ENCODE results near the gene DNAH8. TPM values are rescaled to one million over a fixed set of nuclear protein-coding genes. Genes with fewer than 3 reads are reported as not detected.
A peak's percentile ranks its signal among the peaks of the same experiment; 100 is the strongest.
"Not testable (repeated sequence)": the region's sequence is repeated elsewhere in the genome, so short reads cannot be mapped to it uniquely, and the experiment has no call there.

DNAH8 gene
- total RNA-seq, 1 experiment from 2014 or later = not detected

DNA sequence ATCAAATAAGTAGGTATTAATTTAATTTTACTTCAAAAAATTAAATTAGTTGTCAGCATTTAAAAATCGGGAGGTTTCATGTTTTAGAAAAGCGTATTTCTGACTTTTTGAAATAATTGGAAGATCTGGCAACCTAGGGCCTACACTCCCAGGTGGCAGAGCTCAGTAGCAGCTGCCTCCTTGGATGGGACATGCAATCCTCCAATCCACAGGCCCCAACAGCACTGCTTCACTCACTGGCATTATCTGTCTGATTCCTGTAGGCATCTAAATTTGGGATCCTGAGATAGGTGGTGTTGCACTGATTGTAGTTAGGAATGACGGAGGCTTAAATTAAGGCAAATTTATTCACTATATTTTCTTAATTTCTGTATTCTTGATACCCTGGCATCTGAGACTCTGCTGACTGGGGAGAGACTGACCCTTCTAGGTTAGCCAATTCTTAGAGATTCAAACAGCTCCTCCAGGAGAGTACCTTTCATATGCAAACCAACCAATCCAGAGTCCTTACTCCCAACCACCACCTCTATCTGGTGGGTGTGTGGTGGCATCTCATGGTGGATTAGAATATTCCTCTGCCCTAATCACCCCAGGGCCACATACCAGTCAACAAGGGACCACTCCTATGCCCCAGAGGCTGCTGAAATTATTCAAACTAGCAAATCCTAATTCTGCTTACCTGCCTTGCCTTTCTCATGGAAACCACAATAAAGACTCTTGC lies 186.9 kb downstream of the DNAH8 start:
- no peak for DNase-seq (ENCODE audit: low read depth)

DNA sequence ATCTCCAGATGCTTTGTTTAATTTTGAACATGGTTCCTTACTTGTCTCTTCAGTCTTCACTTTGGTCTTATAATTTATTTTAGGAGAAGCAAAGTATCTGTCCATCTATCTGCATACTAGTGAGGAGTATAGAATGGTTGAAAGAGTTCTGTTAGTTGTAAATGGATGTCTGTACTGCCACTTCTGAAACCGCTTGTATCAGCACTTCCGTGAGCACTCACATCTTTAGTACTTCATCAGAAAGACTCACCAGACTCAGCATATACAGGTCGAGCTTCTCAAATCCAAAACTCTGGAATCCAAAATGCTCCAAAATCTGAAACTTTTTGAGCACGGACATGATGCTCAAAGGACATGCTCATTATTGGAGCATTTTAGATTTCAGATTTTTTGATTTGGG lies 191.5 kb downstream of the DNAH8 start:
- DNase-seq (ENCODE audit: low read depth) = no peak

DNA sequence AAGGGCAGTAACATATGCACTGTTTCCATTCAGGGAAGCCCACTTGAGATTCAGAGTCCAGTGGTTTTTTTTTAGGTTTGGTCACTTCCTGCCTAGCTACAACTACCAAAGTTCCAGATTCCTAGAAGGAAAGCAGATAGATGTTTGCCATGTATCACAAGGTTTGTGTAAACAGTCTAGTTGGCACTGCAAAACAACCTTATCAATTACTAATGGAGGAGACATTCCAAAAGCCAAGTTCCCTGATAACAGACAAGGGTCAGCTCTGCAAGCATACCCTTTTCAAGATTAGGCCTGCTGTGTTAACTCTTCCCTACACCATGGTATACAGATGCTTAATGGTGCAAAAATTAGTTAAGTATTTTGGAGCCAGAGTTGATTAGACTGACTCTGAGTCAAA lies 192.2 kb downstream of the DNAH8 start:
- DNase-seq (ENCODE audit: low read depth) = no peak

DNA sequence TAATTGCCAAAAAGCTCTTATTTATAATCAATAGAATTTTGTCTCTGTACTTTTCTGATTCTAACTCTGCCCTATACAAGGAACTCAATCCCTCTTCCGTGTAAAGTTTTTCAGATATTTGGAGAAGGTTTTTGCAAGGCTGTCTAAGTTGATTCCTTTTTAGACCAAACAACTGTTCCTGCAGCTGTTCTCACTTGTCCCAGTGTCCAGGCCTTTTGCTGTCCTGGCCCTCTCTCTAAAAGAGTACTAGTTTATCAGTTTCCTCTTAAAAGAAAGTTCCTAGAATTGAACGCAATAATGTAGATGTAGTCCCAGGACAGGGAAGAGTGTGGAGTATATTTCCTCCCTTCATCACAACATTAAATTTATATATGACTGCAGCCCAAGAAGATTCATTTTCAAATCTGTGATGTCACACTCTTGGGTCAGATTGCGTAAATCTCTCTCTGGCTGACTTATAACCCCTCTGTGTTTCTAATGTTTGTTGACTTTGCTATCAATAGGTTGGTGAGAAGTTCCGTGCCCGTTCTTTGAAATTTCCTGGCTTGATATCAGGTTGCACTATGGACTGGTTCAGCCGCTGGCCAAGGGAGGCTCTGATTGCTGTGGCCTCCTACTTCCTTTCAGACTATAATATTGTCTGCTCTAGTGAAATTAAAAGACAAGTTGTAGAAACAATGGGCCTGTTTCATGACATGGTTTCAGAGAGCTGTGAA lies 194.1 kb downstream of the DNAH8 start:
- DNase-seq (ENCODE audit: low read depth) = peak; percentile 75

DNA sequence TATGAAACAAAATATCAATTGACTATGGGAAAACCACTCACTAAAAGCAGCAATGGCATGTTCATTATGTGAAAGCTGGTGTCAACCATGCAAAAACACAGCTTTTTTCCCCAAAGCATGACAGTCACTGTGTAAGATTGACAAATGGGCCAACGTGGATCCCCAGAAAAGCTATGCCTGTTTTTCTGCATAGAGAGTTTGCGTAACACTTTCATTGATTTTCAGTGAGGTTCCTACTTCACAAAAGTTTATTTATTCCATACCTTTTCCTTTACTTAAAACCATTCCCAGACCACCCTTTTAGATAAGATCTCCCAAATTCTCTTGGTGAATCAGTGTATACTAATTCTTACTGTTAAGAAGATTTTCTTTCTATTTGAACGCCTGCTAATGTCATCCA lies 195.1 kb downstream of the DNAH8 start:
- DNase-seq (ENCODE audit: low read depth) = no peak

DNA sequence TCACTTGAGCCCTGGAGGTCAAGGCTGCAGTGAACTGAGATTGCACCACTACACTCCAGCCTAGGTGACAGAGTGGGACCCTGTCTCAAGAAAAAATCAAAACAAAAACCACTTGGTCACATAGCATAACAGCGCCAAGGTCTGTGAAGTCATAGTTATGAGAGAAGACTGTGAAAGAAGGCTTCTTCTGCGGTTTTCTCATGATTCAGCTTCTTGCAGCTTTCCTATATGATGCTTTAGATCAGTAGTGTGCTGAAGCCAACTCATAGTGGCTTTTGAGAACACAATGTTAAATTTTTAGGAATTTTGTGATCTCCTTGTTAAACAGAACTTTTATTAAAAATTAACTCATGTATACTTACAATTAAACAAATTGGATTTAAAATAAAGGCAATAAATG lies 197.3 kb downstream of the DNAH8 start:
- no peak for DNase-seq (ENCODE audit: low read depth)

DNA sequence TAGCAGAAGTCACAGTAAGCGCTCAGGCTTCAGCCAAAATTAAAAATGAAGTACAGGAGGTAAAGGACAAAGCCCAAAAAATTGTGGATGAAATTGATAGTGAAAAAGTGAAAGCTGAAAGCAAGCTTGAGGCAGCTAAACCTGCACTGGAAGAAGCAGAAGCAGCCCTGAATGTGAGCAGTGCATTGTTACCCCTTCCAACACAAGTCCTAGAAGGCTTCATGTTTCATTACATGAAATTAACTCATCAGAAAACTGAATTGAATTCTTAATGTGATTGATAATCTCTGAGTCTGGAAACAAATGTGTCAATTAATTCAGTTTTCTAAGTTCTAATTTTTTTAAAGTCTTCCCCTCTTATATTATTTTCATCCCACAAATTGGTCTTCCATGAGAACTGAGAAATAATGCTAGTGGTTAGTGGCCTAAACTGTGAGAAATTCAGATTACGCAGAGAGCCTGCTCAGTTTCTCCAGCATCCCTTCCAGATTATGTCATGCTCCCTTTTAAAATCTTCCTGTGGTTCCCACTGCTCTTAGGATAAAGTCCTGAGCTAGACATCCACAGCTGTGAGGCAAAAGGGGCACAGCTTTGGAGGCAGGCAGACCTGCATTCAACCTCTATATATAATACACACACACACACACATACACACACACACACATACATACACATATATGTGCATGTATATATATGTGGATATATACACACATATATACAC lies 200.3 kb downstream of the DNAH8 start:
- no peak for DNase-seq (ENCODE audit: low read depth)

DNA sequence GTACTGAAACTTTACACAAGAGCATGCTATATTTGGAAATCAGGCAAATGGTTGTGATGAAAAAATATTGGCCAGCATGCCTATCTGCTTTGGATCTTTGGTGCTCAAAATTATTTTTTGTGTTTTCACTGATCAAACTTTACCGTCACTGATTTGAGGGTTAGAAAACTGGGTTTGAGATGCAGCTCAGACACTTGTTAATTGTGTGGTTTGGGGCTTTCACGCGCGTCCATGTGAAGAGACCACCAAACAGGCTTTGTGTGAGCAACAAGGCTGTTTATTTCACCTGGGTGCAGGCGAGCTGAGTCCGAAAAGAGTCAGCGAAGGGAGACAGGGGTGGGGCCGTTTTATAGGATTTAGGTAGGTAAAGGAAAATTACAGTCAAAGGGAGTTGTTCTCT lies 206.4 kb downstream of the DNAH8 start:
- not testable (repeated sequence) for DNase-seq (ENCODE audit: low read depth)

DNA sequence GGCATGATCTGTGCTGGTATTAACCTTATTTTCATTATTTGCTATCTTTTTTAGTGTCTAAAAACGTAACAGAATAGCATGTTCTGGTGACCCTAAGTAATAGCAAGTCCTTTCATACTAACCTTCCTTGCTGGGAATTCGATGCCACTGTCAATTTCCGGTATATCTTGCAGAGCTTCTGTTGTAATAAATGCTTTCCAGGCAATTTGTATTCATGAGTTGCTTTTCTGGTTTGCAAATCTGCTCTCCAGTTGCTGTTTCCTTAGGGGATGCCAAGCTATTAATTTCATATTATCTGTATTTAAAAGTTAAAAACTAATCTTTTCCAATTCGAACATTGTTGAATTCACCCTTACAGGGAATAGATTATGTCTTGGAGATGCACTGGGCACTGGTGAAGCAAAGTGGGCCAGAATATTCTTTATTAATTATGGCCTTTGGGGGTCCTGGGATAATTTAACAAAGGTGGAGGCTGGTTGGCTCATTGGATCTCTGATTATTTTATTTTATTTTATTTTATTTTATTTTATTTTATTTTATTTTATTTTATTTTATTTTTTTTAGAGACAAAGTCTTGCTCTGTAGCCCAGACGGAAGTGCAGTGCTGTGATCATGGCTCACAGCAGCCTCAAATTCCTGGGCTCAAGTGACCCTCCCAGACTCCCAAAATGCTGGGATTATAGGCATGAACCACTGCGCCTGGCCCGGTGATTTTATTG lies 209.8 kb downstream of the DNAH8 start:
- DNase-seq (ENCODE audit: low read depth) = no peak

DNA sequence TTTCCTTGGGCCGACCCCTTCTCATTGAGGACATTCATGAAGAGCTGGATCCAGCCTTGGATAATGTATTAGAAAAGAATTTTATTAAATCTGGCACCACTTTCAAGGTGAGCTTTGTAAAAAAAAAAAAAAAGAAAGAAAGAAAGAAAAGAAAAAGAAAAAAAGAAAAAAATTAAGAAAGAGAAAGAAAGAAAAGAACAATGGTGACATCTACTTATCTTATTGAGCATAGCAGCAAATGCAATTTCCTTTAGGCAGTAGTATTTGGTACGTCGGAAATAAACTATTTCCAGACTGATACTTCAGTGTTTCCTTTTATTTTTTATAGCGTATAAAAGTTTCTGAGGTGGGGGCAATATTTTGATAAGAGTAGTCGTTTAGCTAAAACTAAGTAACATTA lies 214.4 kb downstream of the DNAH8 start:
- DNase-seq (ENCODE audit: low read depth) = no peak

DNA sequence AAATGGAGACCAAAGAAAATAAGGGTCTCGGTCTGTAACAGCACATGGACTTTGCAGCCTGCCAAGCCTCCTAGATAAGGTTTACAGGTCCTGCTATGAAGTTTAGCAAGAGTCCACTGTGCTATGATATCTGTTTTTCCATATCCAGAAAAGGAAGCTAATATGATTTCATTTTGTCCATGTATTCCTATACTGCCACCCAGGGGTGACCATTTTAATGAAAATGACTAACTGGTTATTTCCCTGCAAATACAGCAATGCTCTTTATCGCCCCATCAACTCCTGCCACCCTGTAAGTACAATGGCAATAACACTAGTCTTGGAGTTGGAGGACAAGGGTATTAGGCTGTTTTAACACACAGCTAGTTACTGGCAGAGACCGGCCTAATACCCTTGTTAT lies 218.3 kb downstream of the DNAH8 start:
- peak; percentile 32 for DNase-seq (ENCODE audit: low read depth)

DNA sequence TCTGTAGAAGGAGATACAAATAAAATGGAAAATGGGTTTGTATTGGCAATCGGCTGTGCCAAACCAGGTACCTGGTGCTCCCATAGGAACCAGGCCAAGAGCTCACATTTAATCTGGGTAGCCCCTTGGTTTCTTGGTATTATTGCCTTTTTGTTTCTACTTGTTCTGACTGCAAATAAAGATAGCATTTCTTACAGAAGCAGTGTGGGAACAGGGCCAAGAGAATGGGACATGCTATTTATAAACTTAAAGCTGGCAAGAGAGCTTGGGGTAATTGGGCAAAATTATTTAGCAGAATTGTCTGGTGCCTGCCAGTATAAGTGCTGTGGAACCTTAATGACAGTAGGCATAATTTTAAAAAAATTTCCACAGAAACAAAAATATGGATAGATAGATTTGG lies 219.9 kb downstream of the DNAH8 start:
- DNase-seq (ENCODE audit: low read depth) = no peak

DNA sequence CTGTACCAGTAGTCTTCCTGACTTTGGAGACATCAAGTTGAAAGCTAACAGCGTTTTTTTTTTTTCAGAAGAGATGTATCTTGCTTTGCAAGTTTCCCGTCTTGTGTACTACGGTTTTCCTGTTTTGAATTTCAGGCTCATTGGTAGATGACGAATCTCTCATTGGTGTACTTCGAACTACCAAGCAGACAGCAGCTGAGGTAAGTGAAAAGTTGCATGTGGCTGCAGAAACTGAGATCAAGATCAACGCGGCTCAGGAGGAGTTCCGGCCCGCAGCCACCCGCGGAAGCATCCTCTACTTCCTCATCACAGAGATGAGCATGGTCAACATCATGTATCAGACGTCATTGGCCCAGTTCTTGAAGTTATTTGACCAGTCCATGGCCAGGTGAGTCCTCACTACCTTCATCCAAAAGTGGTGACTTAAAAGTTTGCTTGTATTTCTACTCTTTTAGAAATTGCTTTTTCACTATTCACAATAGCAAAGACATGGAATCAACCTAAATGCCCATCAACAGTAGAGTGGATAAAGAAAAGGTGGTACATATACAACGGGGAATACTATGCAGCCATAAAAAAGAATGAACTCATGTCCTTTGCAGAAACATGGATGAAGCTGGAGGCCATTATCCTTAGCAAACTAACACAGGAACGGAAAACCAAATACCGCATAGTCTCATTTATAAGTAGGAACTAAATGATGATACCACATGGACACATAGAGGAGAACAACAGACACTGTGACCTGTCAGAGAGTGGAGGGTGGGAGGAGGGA lies 222.9 kb downstream of the DNAH8 start:
- DNase-seq (ENCODE audit: low read depth) = no peak

DNA sequence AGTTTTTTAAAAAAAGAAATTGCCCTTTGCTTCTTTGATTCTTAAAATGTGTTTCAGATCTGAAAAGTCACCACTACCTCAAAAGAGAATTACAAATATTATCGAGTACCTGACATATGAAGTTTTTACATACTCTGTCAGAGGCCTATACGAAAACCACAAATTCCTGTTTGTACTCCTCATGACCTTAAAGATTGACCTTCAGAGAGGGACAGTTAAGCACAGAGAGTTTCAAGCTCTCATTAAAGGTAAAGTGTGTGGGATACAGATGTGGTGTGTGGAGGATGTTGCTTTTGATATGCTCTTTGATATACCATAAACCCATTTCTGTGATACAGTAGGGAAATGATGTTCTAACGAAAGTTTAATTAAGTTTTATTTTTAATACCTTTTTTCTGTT lies 223.6 kb downstream of the DNAH8 start:
- DNase-seq (ENCODE audit: low read depth) = no peak

DNA sequence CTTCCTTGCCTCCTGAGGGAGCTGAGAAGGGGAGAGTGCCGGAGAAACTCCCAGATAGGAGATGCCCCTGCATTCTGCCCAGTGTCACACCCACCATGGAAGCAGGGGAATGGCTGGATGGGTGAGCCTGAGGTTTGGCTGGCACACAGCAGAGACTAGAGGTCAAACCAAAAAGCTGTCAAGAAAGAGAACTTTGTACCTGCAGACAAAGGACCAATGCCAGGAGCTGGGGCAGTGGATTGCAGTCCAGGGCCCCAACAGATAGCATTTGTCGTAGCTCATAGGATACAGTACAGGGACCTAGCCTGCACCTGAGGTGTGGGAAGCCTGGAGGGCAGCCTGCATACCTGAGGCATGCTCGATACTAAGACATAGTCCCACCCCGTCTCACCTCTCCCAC lies 227.3 kb downstream of the DNAH8 start:
- DNase-seq (ENCODE audit: low read depth) = no peak

DNA sequence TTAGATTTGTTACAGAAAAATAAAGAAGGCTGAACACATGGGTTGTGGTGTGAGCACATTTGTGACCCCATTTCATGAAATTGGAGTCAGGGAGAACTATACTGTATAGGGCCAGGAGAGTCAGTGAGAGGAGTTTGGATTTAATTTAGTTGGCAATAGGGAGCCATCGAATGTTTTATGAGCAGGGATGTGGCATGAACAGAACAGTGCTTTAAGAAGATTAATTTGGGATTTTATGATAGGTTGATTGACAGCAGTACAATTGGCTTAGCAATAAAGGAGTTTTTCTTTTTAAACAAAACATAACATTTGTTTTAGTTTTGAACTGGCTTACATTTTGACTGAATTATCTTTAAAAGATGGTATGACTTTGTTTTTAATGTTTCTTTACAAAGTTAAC lies 227.9 kb downstream of the DNAH8 start:
- DNase-seq (ENCODE audit: low read depth) = no peak

DNA sequence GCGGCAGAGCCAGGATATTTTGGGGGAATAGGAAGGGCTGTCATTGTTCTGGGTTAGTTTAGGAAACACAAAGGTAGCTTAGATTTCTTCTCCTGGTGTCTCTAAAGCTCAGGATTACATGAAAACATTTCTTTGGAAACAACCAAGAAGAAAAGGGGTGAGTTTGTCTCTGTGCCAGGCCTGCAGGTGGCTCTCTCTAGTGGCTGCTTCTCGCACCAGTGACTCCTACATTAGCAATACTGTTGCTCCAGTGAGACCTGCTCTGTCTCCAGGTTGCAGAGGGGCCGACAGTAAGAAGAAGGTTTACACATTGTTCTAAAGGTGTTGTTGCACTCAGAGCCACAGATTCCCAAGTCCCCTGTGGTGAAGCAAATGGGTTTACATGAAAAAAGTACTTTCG lies 228.9 kb downstream of the DNAH8 start:
- no peak for DNase-seq (ENCODE audit: low read depth)

DNA sequence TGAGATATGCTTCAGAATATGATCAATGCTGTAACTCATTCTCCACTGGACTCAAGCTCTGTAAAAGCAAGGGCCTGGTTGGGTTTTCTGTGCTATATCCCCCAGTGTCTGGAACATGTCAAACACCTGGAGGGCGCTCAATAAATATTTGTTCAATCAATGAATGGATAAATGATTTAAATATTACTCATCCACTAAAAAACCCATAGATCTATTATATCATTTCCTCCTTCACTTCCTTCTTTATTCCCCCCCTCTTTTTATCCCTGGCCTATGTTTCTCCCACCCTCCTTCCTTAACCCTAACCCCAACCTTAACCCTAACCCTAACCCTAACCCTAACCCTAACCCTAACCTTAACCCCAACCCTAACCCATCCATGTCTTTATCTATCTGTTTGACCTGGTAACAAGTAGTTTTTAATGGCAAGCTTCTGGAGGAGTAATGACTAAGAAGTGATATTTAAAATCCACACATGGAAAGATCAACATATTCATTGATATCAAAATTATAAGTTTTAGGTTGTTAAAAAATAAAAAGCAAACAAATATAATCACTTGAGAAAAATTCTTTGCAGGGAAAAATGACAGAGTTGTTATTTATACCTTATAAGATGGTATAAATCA lies 229.7 kb downstream of the DNAH8 start:
- no peak for DNase-seq (ENCODE audit: low read depth)

DNA sequence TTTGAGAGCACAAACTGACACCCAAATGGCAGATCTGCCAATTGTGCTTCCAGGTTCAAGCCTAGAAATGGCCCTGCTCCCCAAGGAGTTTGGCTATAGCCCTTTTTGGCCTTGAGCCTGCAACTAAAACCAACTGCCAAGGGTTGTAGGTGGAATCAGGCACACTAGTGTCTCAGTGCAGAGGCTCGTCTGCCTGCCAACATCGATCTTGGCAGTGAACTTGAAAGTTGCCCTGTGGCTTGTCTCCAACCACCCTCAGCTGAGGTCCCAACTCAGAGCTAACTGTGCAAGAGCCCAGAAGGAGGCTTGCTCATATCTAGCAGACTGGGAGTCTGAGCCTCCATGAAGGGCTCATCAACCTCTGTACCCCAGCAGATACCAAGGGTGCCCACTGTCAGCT lies 240.8 kb downstream of the DNAH8 start:
- no peak for DNase-seq (ENCODE audit: low read depth)

DNA sequence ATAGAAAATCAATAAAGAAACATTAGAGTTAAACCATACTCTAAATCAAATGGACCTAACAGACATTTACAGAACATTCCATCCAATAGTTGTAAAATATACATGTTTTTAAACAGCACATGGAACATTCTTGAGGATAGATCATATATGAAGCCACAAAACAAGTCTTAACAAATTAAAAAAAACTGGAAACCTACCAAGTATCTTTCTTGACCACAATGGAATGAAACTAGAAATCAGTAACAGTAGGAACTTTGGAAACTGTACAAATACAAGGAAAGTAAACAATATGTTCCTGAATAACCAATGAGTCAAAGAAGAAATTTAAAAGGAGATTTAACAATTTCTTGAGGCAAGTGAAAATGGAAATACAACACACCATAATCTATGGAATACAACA lies 242.3 kb downstream of the DNAH8 start:
- DNase-seq (ENCODE audit: low read depth) = no peak

DNA sequence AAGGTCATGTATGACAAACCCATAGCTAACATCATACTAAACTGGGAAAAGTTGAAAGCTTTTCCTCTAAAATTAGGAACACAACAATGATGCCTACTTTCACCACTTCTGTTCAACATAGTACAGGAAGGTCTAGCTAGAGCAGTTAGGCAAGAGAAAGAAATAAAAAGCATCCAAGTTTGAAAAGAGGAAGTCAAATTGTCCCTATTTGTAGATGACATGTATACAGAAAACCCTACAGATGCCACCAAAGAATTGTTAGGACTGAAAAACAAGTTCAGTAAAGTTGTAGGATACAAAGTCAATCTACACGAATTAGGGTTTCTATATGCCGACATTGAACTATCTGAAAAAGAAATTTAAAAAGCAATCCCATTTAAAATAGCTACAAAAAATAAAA lies 244.0 kb downstream of the DNAH8 start:
- no peak for DNase-seq (ENCODE audit: low read depth)
